Right lobe of liver (tissue), 6 donors: Measurements from ENCODE around the gene CYP4F8. TPM values are rescaled to one million over a fixed set of nuclear protein-coding genes. Genes with fewer than 3 reads are reported as not detected.

ENCODE experiments used
- ATAC-seq, 4 donors: fragments of 200-7000 bp; cut with Tn5 transposase; one replicate each; pipeline ENCODE4 v1.9.1; 2020; ENCODE audit warnings: mild to moderate bottlenecking in 4 of 4, moderate library complexity in 4 of 4
- DNase-seq, 3 donors: peaks; one replicate each; pipeline ENCODE4 v3.0.0-alpha.2; 2020
- H3K27ac ChIP-seq, 3 donors: fragments of 200-600 bp; one replicate each; pipeline ENCODE4 v1.8.0; 2022
- H3K27me3 ChIP-seq, 2 donors: fragments of 200-600 bp; one replicate each; pipeline ENCODE4 v1.8.0; 2022
- H3K36me3 ChIP-seq, 4 donors: fragments of 200-600 bp; sonication (generic) in 1 of 4; one replicate each; pipeline versions ENCODE4 v1.5.1 to v1.8.0; 2017 to 2022; ENCODE audit warnings: control low read depth in 1 of 4
- H3K4me1 ChIP-seq, 4 donors: fragments of 200-600 bp; sonication (generic) in 1 of 4; one replicate each; pipeline versions ENCODE4 v1.5.1 to v1.8.0; 2017 to 2022; ENCODE audit warnings: control low read depth in 1 of 4
- H3K4me3 ChIP-seq, 3 donors: fragments of 200-600 bp; one replicate each; pipeline ENCODE4 v1.8.0; 2022
- H3K9me3 ChIP-seq, 4 donors: fragments of 200-600 bp; sonication (generic) in 1 of 4; one replicate each; pipeline versions ENCODE4 v1.5.1 to v1.8.0; 2017 to 2022; ENCODE audit warnings: control low read depth in 1 of 4
- CTCF ChIP-seq, 4 donors: fragments of 200-600 bp in 3 of 4; fragments of 450-650 bp in 1 of 4; IDR thresholded peaks; one replicate each; pipeline versions ENCODE4 v1.5.1 to v1.8.0; 2016 to 2022; ENCODE audit warnings: antibody characterized with exemption in 4 of 4, mild to moderate bottlenecking in 2 of 4
- POLR2A ChIP-seq: fragments of 450-650 bp; IDR thresholded peaks from one replicate; pipeline ENCODE4 v1.6.1; 2017; ENCODE audit warnings: antibody characterized with exemption, mild to moderate bottlenecking
- WGBS: methylation state at CpG from one replicate; pipeline ENCODE4 v1.1.6; 2018; ENCODE audit warnings: low coverage, low lambda C conversion rate; ENCODE audit not compliant: insufficient coverage; ENCODE audit errors: missing lambda C conversion rate; 5-methylcytosine and 5-hydroxymethylcytosine counted together
- intact Hi-C, 2 donors: fragments of 100-400 bp; cut with DNase I; formaldehyde crosslinking; loops; one replicate each; pipeline versions ENCODE4 v1.11.2 to v1.14.1; 2022
- total RNA-seq, 6 experiments: library from RNA; depleted of rRNA in 2 of 6; stranded (reverse); fragments of >200 nt in 2 of 6; fragmentation: NEBNext Ultra II Directional in 3 of 6; extraction: Animal tissue kit (Norgen Biotek cat#: 25700) in 3 of 6; gene quantifications; one replicate each; pipeline versions ENCODE4 v1.1.0 to v1.2.4, GENCODE V29; 2016 to 2023
- donor health status: DM: no; HTN: yes; CAD: no.
- donor health status: DM: no; HTN: no; CAD: no.
- donor health status: DM: no; HTN: no; CAD: no.
- donor health status: DM: no; HTN: yes; CAD: no.
- donor health status: DM: no; HTN: yes; CAD: no.

CYP4F8 gene
- total RNA-seq, 6 experiments from 2014 or later: not detected

DNA sequence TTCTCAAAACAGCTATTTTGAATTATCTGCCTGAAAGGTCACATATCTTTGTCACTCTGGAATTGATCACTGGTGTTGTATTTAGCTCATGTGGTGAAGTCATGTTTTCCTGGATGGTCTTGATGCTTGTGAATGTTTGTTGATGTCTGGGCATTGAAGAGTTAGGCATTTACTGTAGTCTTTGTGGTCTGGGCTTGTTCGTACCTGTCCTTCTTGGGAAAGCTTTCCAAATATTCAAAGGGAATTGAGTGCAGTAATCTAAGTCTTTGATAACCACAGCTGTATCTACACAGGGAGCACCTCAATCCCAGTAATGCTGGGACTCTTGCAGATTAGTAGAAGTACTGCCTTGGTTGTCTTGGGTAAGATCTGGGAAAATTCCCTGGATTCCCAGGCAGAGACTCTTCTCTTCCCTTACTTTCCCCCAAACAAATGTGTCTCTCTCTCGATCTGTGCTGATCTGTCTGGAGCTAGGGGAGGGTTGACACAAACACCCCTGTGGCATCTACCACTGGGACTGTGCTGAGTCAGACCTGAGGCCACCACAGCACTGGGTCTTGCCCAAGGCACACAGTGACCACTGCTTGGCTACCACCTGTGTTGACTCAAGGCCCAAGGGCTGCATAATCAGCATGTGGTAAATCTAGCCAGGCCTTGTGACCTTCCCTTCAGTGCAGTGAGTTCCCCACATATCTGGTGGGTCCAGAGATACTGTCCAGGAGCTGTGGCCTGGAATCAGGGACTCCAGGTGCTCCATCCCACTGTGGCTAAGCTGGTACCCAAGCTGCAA lies 20.2 kb downstream of the CYP4F8 start:
- H3K4me1 ChIP-seq: peaks cover 0 to 54% (median 19%) of the 10 kb centered on the region in 4 donors
- intact Hi-C loops: loop anchor here in 1 of 2 donors (10.0 kb wide), 1 partner anchor 540 kb away; the partner anchor contains the start of gene CIB3
- peak overlapping the region in 1 of 3 donors; percentile 5 for H3K4me3 ChIP-seq
- H3K9me3 ChIP-seq: no peaks in the 10 kb centered on the region
- no peaks in the 10 kb centered on the region for H3K27me3 ChIP-seq
- no peak for TF ChIP-seq CTCF (IDR thresholded peaks at IDR 0.05)
- peak; percentile 38 for TF ChIP-seq POLR2A
- ATAC-seq (peak; percentile 67 to 88 (median 82)), DNase-seq (peak; percentile 77 to 91 (median 88))
- peak overlapping the region; percentile 65 to 76 (median 74) for H3K27ac ChIP-seq
- WGBS: 30% methylated on average over 2 of the region's 2 CpGs
- no peaks in the 10 kb centered on the region for H3K36me3 ChIP-seq

DNA sequence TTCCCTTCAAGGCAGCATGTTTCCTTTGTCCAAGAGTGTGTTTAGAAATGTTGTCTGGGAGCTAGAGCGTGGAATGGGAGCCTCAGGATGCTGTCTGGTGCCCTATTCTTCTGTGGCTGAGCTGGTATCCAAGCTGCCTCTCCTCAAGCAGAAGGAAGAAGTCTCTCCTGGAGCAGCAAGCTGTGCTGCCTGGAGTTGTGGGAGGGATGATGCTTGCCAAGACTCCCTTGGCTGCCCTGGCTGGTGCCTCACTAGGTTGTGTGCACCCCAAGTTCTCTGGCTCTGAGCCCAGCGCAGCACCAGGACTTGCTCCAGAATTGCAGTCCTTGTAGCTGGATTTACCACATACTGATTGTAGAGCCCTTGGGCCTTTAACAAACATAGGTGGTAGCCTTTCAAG lies 21.0 kb downstream of the CYP4F8 start:
- H3K9me3 ChIP-seq: no peaks in the 10 kb centered on the region
- peaks cover 0 to 55% (median 20%) of the 10 kb centered on the region in 4 donors for H3K4me1 ChIP-seq
- ATAC-seq (no peak), DNase-seq (no peak)
- H3K4me3 ChIP-seq: no peak overlapping the region
- H3K27me3 ChIP-seq: no peaks in the 10 kb centered on the region
- H3K36me3 ChIP-seq: no peaks in the 10 kb centered on the region
- 100% methylated on average over 1 of the region's 2 CpGs for WGBS
- H3K27ac ChIP-seq: peak overlapping the region; percentile 65 to 76 (median 74)
- intact Hi-C loops: loop anchor here in 1 of 2 donors (10.0 kb wide), 1 partner anchor 539 kb away; the partner anchor contains the start of gene CIB3
- TF ChIP-seq CTCF (IDR thresholded peaks at IDR 0.05): no peak
- TF ChIP-seq POLR2A: no peak

DNA sequence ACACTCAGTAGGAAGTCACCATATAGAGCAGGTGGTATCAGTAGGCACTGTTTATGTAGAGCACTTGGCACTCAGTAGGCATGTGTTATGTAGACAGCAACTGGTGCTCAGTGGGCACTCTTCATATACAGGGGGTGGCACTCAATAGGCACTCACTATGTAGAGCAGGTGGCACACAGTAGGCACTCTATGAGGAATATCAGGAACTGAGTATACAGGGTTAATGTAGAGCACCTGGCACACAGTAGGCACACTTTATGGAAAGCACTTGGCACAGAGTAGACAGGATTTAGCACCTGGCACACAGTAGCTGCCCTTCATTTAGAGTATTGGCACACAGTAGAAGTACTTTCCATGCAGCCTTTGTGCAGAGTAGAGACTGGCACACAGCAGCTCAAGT lies 24.6 kb downstream of the CYP4F8 start:
- peaks cover 0 to 6% (median 0%) of the 10 kb centered on the region in 4 donors for H3K36me3 ChIP-seq
- no peak for ATAC-seq
- no peaks in the 10 kb centered on the region for H3K9me3 ChIP-seq
- H3K27ac ChIP-seq: peak overlapping the region; percentile 82 to 99 (median 94)
- intact Hi-C loops: loop anchor here in 1 of 2 donors (10.0 kb wide), 1 partner anchor 535 kb away; the partner anchor contains the start of gene CIB3
- DNase-seq: no peak
- H3K4me1 ChIP-seq: peaks cover 0 to 37% (median 17%) of the 10 kb centered on the region in 4 donors
- no peaks in the 10 kb centered on the region for H3K27me3 ChIP-seq
- TF ChIP-seq CTCF (IDR thresholded peaks at IDR 0.05) (no peak), POLR2A (no peak)
- peak overlapping the region in 1 of 3 donors; percentile 88 for H3K4me3 ChIP-seq

GRCh38 chr19:15640294-15640903 lies 25.4 kb downstream of the CYP4F8 start, which contains the start of gene CYP4F3:
CYP4F3 (plus strand) TSS chr19:15640897; CDS start chr19:15641416, 519 bp downstream.
- peak; percentile 94 to 98 (median 98) for DNase-seq
- H3K36me3 ChIP-seq: peaks cover 0 to 14% (median under 1%) of the 10 kb centered on the region in 4 donors
- peak within 1 kb of the TSS; percentile 50 to 88 (median 73) for H3K4me3 ChIP-seq
- H3K27me3 ChIP-seq: no peaks in the 10 kb centered on the region
- peak within 1 kb of the TSS; percentile 82 to 99 (median 94) for H3K27ac ChIP-seq
- no peak for TF ChIP-seq POLR2A
- no peak for TF ChIP-seq CTCF (IDR thresholded peaks at IDR 0.05)
- intact Hi-C loops: no loop called here
- peak; percentile 70 to 80 (median 72) for ATAC-seq
- H3K4me1 ChIP-seq: peaks cover 0 to 37% (median 17%) of the 10 kb centered on the region in 4 donors
- 37% methylated on average over 5 of the region's 6 CpGs for WGBS
- H3K9me3 ChIP-seq: no peaks in the 10 kb centered on the region
